HUES6 (cell line): ENCODE measurements around the gene KDM5B.

Experiments used
- H3K27ac ChIP-seq: 2 replicates; pipeline ENCODE4 v1.7.0; 2013; ENCODE audit warnings: low read depth, mild to moderate bottlenecking, low read length, inconsistent platforms
- H3K27me3 ChIP-seq: 2 replicates; pipeline ENCODE4 v1.6.1; 2013; ENCODE audit warnings: low read length; ENCODE audit not compliant: control insufficient read depth, insufficient read depth
- H3K36me3 ChIP-seq: 2 replicates; pipeline ENCODE4 v1.6.1; 2013; ENCODE audit warnings: low read length; ENCODE audit not compliant: control insufficient read depth, insufficient read depth
- H3K4me1 ChIP-seq: 2 replicates; pipeline ENCODE4 v1.6.1; 2013; ENCODE audit warnings: low read length; ENCODE audit not compliant: control insufficient read depth, insufficient read depth
- H3K4me3 ChIP-seq: 2 replicates; pipeline ENCODE4 v1.5.1; 2013; ENCODE audit warnings: low read depth, low read length
- H3K9ac ChIP-seq: one replicate; pipeline ENCODE4 v1.6.1; 2013; ENCODE audit warnings: mild to moderate bottlenecking, low read length
- H3K9me3 ChIP-seq: 2 replicates; pipeline ENCODE4 v1.6.1; 2013; ENCODE audit warnings: low read depth, low read length; ENCODE audit not compliant: control insufficient read depth, insufficient read depth

Gene KDM5B

DNA sequence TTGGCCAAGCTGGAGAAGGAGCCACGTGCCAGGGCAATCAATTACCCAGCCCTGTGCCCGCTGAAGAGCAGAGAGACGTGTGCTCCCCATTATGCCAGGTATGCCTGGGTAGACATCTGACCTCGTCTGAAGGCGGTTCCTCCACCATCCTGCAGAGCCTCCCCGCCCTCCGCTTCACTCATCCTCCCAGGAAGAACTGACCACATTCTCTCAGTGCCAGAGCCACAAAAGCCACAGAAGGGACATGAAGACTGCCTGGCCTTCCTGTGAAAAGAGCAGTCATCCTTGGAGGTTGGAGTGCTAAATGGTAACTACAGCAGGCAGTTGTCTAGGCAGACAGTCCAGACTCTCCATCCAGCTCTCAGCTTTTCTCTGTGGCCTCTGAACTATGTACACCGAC lies 109.9 kb downstream of the KDM5B start:
- Histone ChIP-seq H3K4me1 (no peaks in the 10 kb centered on the region), H3K9ac (no peak overlapping the region), H3K27me3 (peaks cover 37% of the 10 kb centered on the region; the same call in 1 of the 2 replicates), H3K27ac (no peak overlapping the region), H3K9me3 (no peaks in the 10 kb centered on the region), H3K36me3 (no peaks in the 10 kb centered on the region), H3K4me3 (no peak overlapping the region)

DNA sequence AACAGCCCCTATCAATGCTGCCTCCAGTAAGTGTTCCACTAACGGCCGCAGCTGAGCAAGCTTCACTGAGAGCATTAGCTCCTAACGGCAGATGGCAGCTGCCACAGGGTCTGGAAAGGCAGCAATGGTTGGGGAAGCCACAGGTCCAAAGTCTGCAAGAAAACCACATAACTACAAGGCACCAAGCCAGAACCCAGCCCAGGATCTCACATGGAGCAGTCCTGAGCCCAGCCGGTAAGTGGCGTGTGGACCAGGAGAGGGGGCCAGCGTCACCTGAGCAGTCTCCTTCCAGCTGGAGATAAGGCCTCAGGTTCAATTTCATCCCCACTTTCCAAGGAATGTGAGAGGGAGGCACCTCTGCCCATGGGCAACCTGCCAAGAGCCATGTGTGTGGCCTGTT lies 111.2 kb downstream of the KDM5B start:
- Histone ChIP-seq H3K4me1 (no peaks in the 10 kb centered on the region), H3K9ac (no peak overlapping the region), H3K9me3 (no peaks in the 10 kb centered on the region), H3K4me3 (no peak overlapping the region), H3K27ac (no peak overlapping the region), H3K27me3 (peaks cover 37% of the 10 kb centered on the region; the same call in 1 of the 2 replicates), H3K36me3 (no peaks in the 10 kb centered on the region)

DNA sequence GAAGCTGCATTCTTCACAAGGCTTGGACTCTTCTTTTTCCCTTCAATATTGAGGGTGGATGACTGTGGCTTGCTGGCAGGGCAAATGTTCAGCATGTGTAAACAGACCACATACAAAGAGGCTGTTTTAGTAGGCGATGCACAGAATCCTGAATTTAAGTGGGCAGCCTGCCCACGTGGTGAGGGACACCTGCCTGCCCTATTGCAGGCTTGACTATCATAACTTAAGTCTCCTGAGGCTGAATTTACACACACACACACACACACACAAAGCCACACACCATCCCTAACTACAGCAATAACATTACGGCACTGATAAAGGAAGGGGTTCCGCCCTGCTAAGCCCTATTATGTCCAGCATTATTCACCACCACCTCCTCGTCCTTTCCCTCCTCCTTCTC lies 113.9 kb downstream of the KDM5B start:
- no peaks in the 10 kb centered on the region for H3K36me3 ChIP-seq
- H3K9me3 ChIP-seq, result no peaks in the 10 kb centered on the region
- H3K9ac ChIP-seq, result no peak overlapping the region
- H3K27ac ChIP-seq, result no peak overlapping the region
- H3K27me3 ChIP-seq, result peaks cover 37% of the 10 kb centered on the region; the same call in 1 of the 2 replicates
- H3K4me3 ChIP-seq, result no peak overlapping the region
- H3K4me1 ChIP-seq, result no peaks in the 10 kb centered on the region

DNA sequence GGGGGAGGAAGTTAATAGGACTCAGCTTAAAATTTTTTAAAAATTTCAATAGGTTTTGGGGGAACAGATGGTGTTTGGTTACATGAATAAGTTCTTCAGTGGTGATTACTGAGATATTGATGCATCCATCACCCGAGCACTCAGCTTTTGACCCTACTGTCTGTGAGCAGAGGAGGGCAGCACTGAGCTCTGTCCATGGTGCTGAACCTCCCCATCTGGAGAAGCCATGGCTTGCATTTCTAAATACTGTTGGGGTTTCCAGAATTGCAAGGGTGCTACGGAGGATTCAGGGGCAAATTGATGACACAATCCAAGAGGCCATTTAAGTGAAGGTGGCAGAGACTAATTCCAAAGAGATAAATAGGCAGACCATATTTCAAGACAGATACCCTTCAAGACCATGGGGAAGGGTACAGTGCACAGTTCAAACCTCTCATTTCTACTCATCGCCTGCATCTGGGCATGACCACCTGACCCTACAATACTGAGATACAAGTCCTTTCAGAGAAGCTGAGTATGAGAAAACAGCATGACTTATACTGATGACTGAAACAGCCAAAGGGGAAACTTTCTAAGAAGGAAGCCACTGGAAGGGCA lies 115.2 kb downstream of the KDM5B start:
- no peaks in the 10 kb centered on the region for H3K36me3 ChIP-seq
- H3K4me1 ChIP-seq, result no peaks in the 10 kb centered on the region
- no peaks in the 10 kb centered on the region for H3K9me3 ChIP-seq
- no peak overlapping the region for H3K9ac ChIP-seq
- peaks cover 39% of the 10 kb centered on the region; the same call in 1 of the 2 replicates for H3K27me3 ChIP-seq
- H3K4me3 ChIP-seq, result no peak overlapping the region
- H3K27ac ChIP-seq, result no peak overlapping the region

DNA sequence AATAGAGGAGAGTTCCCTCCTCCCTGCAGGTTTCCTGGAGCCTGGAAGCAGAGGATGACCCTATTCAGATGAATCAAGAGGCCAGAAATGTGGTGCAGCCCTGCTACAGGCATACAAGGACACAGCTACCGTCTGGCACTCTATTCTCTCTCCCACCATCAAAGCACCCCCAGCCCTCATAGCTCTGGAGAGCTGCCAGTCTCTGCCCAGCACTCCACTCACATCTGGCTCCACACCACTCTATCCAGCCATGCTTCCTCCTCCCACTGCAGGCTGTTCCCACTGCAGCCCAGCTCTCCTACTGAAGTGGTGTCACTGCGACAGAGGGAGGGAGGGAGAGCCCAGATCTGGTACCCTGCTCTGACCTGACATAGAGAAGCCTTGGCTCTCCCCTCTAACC lies 116.4 kb downstream of the KDM5B start:
- Histone ChIP-seq H3K27me3 (peaks cover 35% of the 10 kb centered on the region; the same call in 1 of the 2 replicates), H3K27ac (no peak overlapping the region), H3K9ac (no peak overlapping the region), H3K9me3 (no peaks in the 10 kb centered on the region), H3K4me3 (no peak overlapping the region), H3K4me1 (no peaks in the 10 kb centered on the region), H3K36me3 (no peaks in the 10 kb centered on the region)

DNA sequence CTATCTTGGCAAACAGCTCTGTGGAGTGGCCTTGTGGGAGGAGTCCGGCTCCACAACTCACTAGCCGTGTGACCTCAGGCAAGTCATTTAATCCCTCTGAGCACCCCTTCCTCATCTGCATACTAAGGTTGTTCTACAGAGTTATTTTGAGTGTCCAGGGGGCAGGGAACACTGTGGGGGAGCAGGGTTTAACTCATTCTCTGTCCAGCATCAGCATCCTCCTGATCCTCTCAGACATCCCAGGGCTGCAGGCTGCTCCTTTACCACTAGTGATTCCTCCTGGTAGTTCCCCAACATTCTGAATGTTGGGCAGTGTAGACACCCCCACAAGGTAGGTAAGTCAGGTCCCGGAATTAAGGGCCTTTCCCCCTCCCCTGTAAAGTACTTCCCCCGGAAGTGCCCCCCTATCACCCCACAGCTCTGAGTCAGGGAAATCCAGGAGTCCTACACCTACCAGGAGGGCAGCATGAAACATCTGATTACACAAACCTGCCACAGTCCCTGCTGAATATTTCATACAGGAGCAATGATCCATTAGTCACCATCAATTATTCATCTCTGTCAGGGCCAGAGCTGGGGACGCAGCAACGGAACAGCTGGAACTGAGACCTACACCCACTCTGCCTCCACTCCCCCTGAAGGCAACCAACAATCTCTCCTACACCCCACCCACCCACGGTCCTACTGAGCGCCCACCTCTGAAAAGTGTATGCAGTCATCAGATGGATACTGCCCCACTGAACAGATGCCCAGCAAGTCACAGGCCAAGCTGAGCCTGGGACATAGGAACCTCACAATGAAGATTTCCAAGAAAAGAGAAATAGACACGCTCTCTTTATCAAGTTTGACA lies 118.5 kb downstream of the KDM5B start:
- Histone ChIP-seq H3K9me3 (no peaks in the 10 kb centered on the region), H3K27me3 (peaks cover 20% of the 10 kb centered on the region; the same call in 1 of the 2 replicates), H3K4me1 (no peaks in the 10 kb centered on the region), H3K4me3 (no peak overlapping the region), H3K9ac (no peak overlapping the region), H3K36me3 (no peaks in the 10 kb centered on the region), H3K27ac (no peak overlapping the region)

DNA sequence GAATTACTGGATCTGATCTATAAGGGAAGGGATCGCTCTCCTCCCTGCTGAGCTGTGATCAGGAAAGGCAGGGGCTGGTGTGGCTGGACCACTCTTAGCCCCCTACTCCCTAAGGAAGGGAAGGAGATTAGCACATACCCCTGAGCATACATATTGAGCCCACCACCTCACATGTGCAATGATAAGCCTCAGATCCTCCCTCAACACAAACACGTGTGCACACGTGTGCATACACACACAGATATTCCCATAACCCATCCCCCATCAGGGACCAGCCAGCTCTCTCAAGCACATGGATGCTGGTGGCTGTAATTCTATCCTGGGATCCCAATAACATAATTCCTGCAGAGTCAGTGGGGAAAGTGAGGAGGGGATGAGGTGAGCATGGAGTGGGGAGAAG lies 119.1 kb downstream of the KDM5B start:
- no peak overlapping the region for H3K9ac ChIP-seq
- H3K27me3 ChIP-seq, result peaks cover 13% of the 10 kb centered on the region; the same call in 1 of the 2 replicates
- H3K4me1 ChIP-seq, result no peaks in the 10 kb centered on the region
- no peak overlapping the region for H3K27ac ChIP-seq
- no peaks in the 10 kb centered on the region for H3K36me3 ChIP-seq
- no peaks in the 10 kb centered on the region for H3K9me3 ChIP-seq
- no peak overlapping the region for H3K4me3 ChIP-seq

DNA sequence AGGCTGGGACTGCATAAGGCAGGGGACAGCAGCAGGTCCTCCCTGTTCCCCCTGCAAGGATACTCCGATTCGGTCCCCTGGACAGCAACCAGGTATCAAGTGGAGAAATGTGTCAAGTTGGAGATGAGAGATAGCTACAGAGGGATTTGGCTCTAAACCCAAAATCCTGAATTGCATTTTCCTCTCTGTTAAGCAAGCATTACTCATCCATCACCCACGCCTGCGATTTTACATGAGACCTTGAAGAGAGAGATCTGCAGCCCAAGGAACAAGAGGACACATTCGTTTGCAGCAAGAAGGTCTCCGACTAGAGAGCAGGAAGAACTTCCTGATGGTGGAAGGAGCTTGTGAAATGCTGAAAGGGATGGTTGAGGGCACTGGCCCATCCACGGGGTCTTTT lies 119.8 kb downstream of the KDM5B start:
- Histone ChIP-seq H3K36me3 (no peaks in the 10 kb centered on the region), H3K9me3 (no peaks in the 10 kb centered on the region), H3K27ac (no peak overlapping the region), H3K4me3 (no peak overlapping the region), H3K27me3 (peaks cover 12% of the 10 kb centered on the region; the same call in 1 of the 2 replicates), H3K4me1 (no peaks in the 10 kb centered on the region), H3K9ac (no peak overlapping the region)

DNA sequence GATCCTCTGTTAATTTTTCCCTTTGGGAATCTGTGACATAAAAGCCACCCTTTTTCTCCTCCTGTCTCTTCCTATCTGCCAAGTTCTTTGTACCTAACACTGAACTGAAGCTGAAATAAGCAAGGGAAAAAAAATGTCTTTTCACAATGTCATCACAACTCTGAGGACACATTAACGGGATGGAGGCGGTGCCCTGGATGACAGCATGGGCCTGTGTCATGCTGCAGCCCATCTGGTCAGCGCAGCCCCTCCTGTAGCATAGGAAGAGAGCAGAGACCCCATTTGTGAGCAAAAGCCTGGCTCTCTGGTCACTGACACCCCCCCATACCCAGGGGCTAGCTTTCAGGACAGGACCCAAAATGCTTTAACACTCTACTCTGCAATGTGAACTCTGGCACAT lies 120.4 kb downstream of the KDM5B start:
- H3K4me3 ChIP-seq, result no peak overlapping the region
- H3K4me1 ChIP-seq, result no peaks in the 10 kb centered on the region
- H3K27me3 ChIP-seq, result peaks cover 12% of the 10 kb centered on the region; the same call in 1 of the 2 replicates
- H3K36me3 ChIP-seq, result no peaks in the 10 kb centered on the region
- H3K9me3 ChIP-seq, result no peaks in the 10 kb centered on the region
- no peak overlapping the region for H3K27ac ChIP-seq
- no peak overlapping the region for H3K9ac ChIP-seq

DNA sequence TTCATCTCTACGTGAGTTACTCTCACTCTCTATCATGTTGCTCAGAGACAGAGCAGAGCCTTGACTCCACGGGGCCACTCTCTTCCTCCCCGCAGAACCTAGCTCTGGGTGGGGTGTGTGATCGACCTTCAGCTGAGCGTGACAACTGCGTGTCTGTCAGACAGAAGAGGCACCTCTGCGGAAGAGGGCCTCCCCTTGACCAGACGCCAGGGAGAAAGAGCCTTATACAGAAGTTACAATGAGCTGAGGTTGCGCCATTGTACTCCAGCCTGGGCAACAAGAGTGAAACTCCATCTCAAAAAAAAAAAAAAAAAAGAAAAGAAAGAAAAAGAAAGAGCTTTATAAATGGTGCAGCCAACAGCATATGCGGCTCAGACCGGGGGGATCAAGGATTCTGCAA lies 120.9 kb downstream of the KDM5B start:
- H3K9me3 ChIP-seq, result no peaks in the 10 kb centered on the region
- peaks cover 12% of the 10 kb centered on the region; the same call in 1 of the 2 replicates for H3K27me3 ChIP-seq
- no peaks in the 10 kb centered on the region for H3K4me1 ChIP-seq
- H3K27ac ChIP-seq, result no peak overlapping the region
- H3K9ac ChIP-seq, result no peak overlapping the region
- H3K4me3 ChIP-seq, result no peak overlapping the region
- H3K36me3 ChIP-seq, result no peaks in the 10 kb centered on the region

DNA sequence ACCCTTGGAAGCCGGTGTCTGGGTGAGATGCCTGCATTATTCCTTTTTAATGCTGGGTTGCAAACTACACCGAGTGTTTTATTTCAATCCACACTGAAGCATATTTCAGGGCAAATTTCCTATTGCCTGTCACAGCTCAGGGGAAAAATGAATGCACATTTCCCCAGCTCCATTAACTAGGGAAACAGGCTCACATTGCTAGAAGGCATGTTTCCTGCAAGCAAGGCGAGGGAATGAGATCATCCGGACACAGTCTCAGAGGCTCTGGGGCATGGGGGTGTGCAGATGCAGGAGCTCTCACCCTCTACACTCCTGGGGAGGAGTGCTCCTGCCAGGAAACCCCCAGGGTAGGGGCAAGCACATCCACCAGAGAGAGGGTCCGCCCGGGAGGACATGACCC lies 122.6 kb downstream of the KDM5B start:
- Histone ChIP-seq H3K27ac (no peak overlapping the region), H3K36me3 (no peaks in the 10 kb centered on the region), H3K27me3 (peaks cover 12% of the 10 kb centered on the region; the same call in 1 of the 2 replicates), H3K4me3 (no peak overlapping the region), H3K4me1 (no peaks in the 10 kb centered on the region), H3K9me3 (no peaks in the 10 kb centered on the region), H3K9ac (no peak overlapping the region)
